HUES48 (cell line): Measurements from ENCODE around the gene NCOA3.
"Not testable (repeated sequence)": the region's sequence is repeated elsewhere in the genome, so short reads cannot be mapped to it uniquely, and the experiment has no call there.

Experiments
- H3K27ac ChIP-seq: one replicate; pipeline ENCODE4 v1.7.0; 2013; ENCODE audit warnings: low read depth, low read length, inconsistent platforms
- H3K27me3 ChIP-seq: 2 replicates; pipeline ENCODE4 v1.6.1; 2013; ENCODE audit warnings: mild to moderate bottlenecking, low read length; ENCODE audit not compliant: control insufficient read depth, insufficient read depth
- H3K36me3 ChIP-seq: 2 replicates; pipeline ENCODE4 v1.6.1; 2013; ENCODE audit warnings: low read length; ENCODE audit not compliant: control insufficient read depth, insufficient read depth
- H3K4me1 ChIP-seq: 2 replicates; pipeline ENCODE4 v1.6.1; 2013; ENCODE audit warnings: mild to moderate bottlenecking, low read length; ENCODE audit not compliant: control insufficient read depth, insufficient read depth
- H3K4me3 ChIP-seq: 2 replicates; pipeline ENCODE4 v1.5.1; 2013; ENCODE audit warnings: mild to moderate bottlenecking, low read depth, low read length
- H3K9ac ChIP-seq: 2 replicates; pipeline ENCODE4 v1.6.1; 2013; ENCODE audit warnings: mild to moderate bottlenecking, low read depth, low read length, moderate library complexity
- H3K9me3 ChIP-seq: 2 replicates; pipeline ENCODE4 v1.6.1; 2013; ENCODE audit warnings: low read length; ENCODE audit not compliant: control insufficient read depth, insufficient read depth

The NCOA3 gene

GRCh38 chr20:47460761-47461112, 41.0 kb upstream of the NCOA3 start:
- H3K36me3 ChIP-seq, H3K4me3 ChIP-seq, H3K9me3 ChIP-seq, H3K4me1 ChIP-seq, H3K27me3 ChIP-seq, H3K27ac ChIP-seq, H3K9ac ChIP-seq: not testable (repeated sequence)

- Histone ChIP-seq H3K27ac (no peak overlapping the region), H3K36me3 (no peaks in the 10 kb centered on the region), H3K4me1 (no peaks in the 10 kb centered on the region), H3K9ac (no peak overlapping the region), H3K9me3 (no peaks in the 10 kb centered on the region), H3K4me3 (no peak overlapping the region), H3K27me3 (no peaks in the 10 kb centered on the region)
These were observed 40.5 kb upstream of the NCOA3 start for GRCh38 chr20:47461120-47461685.

DNA sequence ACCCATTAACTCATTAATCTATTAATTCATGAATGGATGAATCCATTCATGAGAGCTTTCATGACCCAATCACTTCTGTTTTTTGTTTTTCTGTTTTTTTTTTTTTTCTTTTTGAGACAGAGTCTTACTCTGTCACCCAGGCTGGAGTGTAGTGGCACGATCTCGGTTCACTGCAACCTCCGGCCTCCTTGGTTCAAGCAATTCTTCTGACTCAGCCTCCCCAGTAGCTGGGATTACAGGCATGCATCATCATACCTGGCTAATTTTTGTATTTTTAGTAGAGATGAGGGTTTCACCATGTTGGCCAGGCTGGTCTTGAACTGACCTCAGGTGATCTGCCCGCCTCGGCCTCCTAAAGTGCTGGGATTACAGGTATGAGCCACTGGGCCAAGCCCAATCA, 39.8 kb upstream of the NCOA3 start:
- not testable (repeated sequence) for H3K9me3 ChIP-seq, H3K4me1 ChIP-seq, H3K27me3 ChIP-seq, H3K9ac ChIP-seq, H3K4me3 ChIP-seq, H3K36me3 ChIP-seq, H3K27ac ChIP-seq

- no peak overlapping the region for H3K27ac ChIP-seq
- H3K4me3 ChIP-seq: no peak overlapping the region
- H3K9me3 ChIP-seq: no peaks in the 10 kb centered on the region
- H3K36me3 ChIP-seq: no peaks in the 10 kb centered on the region
- no peaks in the 10 kb centered on the region for H3K27me3 ChIP-seq
- no peak overlapping the region for H3K9ac ChIP-seq
- H3K4me1 ChIP-seq: no peaks in the 10 kb centered on the region
These were observed 37.1 kb upstream of the NCOA3 start for GRCh38 chr20:47464380-47465101.

- Histone ChIP-seq H3K27ac (no peak overlapping the region), H3K36me3 (no peaks in the 10 kb centered on the region), H3K27me3 (no peaks in the 10 kb centered on the region), H3K4me1 (no peaks in the 10 kb centered on the region), H3K4me3 (no peak overlapping the region), H3K9ac (no peak overlapping the region), H3K9me3 (no peaks in the 10 kb centered on the region)
These were observed 36.2 kb upstream of the NCOA3 start for GRCh38 chr20:47465335-47466090.

DNA sequence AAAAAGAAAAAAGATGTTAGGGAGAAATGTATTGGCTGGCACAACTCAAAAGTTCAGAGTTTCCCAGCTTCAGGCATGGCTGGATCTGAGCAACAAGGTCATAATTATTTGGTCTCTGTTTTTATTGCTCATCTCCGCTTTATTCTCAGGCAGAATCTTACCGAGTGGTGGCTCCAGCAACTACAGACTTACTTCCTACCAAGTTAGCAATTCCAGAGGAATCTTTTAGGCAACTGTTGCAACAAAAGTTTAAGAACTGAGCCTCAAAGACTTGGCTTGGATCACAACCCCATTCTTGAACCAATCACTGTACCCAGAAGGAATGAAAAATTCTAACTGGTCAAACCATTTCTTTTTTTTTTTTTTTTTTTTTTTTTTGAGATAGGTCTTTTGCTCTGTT, 35.5 kb upstream of the NCOA3 start:
- H3K4me1 ChIP-seq: no peaks in the 10 kb centered on the region
- H3K9me3 ChIP-seq: no peaks in the 10 kb centered on the region
- H3K27me3 ChIP-seq: no peaks in the 10 kb centered on the region
- H3K9ac ChIP-seq: no peak overlapping the region
- H3K4me3 ChIP-seq: no peak overlapping the region
- no peak overlapping the region for H3K27ac ChIP-seq
- no peaks in the 10 kb centered on the region for H3K36me3 ChIP-seq

DNA sequence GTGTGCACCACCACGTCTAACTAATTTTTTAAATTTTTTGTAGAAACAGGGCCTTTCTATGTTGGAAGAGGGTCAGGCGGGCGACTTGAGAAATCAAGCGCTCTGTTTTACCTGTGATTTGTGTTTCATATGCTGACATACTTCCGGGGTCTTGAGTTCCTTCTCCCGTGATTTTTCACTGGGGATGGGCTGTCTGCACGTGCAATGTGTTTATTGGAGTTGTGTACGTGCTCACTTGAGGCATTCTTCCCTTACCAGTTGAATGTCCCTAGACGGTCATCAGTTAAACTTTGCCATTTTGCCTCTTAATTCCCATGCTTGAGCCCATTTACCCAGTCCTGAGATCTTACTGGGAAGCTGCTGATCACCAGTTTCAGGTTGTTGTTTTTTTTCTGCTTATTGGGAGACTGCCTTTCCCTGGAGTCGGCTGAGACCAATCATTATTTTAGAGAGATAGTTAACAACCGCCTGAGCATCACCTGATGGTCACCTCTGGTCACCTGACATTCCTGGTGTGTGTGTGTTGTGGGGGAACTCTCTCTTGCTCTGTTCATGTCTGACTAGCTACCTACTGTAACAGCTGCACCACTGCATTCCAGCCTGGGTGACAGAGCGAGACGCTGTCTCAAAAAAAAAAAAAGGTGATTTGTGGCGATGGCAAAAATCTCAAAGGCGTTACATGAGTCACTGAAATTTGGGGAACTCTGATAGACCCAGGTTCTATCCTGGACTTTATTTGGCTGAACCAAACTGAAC, 34.8 kb upstream of the NCOA3 start:
- Histone ChIP-seq H3K27ac (no peak overlapping the region), H3K4me3 (no peak overlapping the region), H3K4me1 (no peaks in the 10 kb centered on the region), H3K27me3 (no peaks in the 10 kb centered on the region), H3K9ac (no peak overlapping the region), H3K9me3 (no peaks in the 10 kb centered on the region), H3K36me3 (no peaks in the 10 kb centered on the region)

DNA sequence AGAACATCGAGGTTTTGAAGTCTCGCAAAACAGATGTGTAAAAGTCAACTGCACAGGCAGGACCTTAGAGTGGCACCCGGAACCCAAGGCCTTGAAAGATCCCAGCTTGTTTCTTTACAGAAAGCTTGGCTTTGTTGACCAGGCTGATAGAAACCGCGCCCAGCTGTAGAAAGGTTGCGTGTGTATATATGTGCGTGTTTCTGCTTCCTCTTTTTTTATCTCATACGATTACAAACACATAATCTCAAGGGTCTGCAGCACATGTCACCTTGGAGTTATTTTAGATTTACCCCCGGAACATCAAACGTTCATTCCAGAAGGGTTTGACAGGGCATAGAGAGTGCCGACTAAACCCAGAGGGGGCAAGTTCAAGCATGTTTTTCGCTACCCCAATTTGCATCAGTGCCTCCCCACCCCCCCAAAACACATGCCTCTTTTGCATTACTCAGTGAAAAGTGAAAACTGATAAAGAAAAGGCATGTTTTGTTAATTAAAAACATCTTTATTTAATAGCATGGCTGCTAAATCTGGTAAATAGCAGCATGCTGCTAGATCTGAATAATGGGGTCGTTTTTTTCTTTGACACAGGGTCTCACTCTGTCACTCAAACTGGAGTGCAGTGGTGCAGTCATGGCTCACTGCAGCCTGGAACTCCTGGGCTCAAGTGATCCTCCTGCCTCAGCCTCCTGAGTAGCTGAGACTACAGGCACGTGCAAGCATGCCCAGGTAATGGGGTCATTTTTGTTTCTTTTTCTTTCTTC, 33.2 kb upstream of the NCOA3 start:
- H3K4me3 ChIP-seq: no peak overlapping the region
- H3K27me3 ChIP-seq: no peaks in the 10 kb centered on the region
- H3K9me3 ChIP-seq: no peaks in the 10 kb centered on the region
- no peak overlapping the region for H3K27ac ChIP-seq
- no peak overlapping the region for H3K9ac ChIP-seq
- H3K36me3 ChIP-seq: no peaks in the 10 kb centered on the region
- no peaks in the 10 kb centered on the region for H3K4me1 ChIP-seq

DNA sequence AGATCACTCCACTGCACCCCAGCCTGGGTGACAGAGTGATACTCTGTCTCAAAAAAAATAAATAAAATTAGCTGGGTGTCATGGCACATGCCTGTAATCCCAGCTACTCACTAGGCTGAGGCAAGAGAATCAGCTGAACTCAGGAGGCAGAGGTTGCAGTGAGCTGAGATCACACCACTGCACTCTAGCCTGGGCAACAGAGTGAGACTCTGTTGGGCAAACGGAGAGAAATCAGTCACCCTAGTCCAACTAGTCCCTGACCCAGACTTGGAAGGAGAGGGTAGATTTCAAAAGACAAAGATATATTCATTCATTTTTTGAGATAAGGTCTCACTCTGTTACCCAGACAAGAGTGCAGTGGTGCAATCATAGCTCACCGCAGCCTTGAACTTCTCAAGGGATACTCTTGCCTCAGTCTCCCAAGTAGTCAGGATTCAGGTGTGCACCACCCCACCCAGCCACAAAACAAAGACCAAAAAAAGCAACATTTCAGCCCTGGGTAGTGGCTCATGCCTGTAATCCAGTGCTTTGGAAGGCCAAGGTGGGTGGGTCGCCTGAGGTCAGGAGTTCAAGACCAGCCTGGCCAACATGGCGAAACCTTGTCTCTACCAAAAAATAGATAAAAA, 26.2 kb upstream of the NCOA3 start:
- no peak overlapping the region for H3K27ac ChIP-seq
- no peaks in the 10 kb centered on the region for H3K27me3 ChIP-seq
- no peak overlapping the region for H3K9ac ChIP-seq
- no peaks in the 10 kb centered on the region for H3K4me1 ChIP-seq
- H3K36me3 ChIP-seq: no peaks in the 10 kb centered on the region
- no peaks in the 10 kb centered on the region for H3K9me3 ChIP-seq
- H3K4me3 ChIP-seq: no peak overlapping the region

- H3K9me3 ChIP-seq: no peaks in the 10 kb centered on the region
- no peaks in the 10 kb centered on the region for H3K36me3 ChIP-seq
- no peak overlapping the region for H3K9ac ChIP-seq
- H3K4me3 ChIP-seq: no peak overlapping the region
- H3K27me3 ChIP-seq: no peaks in the 10 kb centered on the region
- no peaks in the 10 kb centered on the region for H3K4me1 ChIP-seq
- H3K27ac ChIP-seq: no peak overlapping the region
These were observed 25.2 kb upstream of the NCOA3 start for GRCh38 chr20:47476452-47476851.
